Endothelial cell of umbilical vein (primary cell): Measurements from ENCODE around the gene TUBB4B. TPM values are rescaled to one million over a fixed set of nuclear protein-coding genes. Genes with fewer than 3 reads are reported as not detected.

ENCODE experiments used
- BruUV-seq: library from RNA; stranded (reverse); fragments of 400-500 nt; replicated peaks from 2 replicates; lab custom pipeline; 2021; lab: Mats Ljungman, UMichigan
- CTCF ChIA-PET: fragments of 300-600, 350-600 bp; sonication (Branson Sonifier 250); formaldehyde crosslinking; loops from one replicate; lab custom pipeline; 2021; ENCODE audit warnings: antibody characterized with exemption, inconsistent platforms; lab: Charles Lee
- POLR2A ChIA-PET: fragments of 300-600, 350-600 bp; sonication (Branson Sonifier 250); formaldehyde crosslinking; loops from one replicate; lab custom pipeline; 2021; ENCODE audit warnings: antibody characterized with exemption, inconsistent platforms; lab: Charles Lee
- DNase-seq: peaks from one replicate; pipeline ENCODE4 v3.0.0-alpha.2; 2011; ENCODE audit warnings: low read depth, low spot score
- FAIRE-seq: peaks from 2 replicates; lab custom pipeline; 2011; peaks lifted over from hg19 to GRCh38; lab: Jason Lieb, UNC
- H2AFZ ChIP-seq: 2 replicates; pipeline ENCODE4 v1.6.0; 2012; ENCODE audit warnings: low read depth, low read length, control low read depth, inconsistent platforms
- H3K27ac ChIP-seq: 2 replicates; pipeline ENCODE4 v1.5.1; 2011; ENCODE audit warnings: low read depth, mild to moderate bottlenecking, control low read depth, low read length, moderate library complexity; ENCODE audit not compliant: insufficient read depth
- H3K27me3 ChIP-seq, 2 experiments: 2 replicates each; pipeline versions ENCODE4 v1.6.0 to v1.6.1; 2011; ENCODE audit warnings: low read length in 2 of 2, mixed read lengths in 1 of 2; ENCODE audit not compliant: control insufficient read depth in 2 of 2, insufficient read depth in 2 of 2
- H3K36me3 ChIP-seq, 2 experiments: 2 replicates in 1 of 2; 3 replicates in 1 of 2; pipeline ENCODE4 v1.5.1; 2011; ENCODE audit warnings: low read length in 2 of 2, mild to moderate bottlenecking in 1 of 2, moderate library complexity in 1 of 2; ENCODE audit not compliant: control insufficient read depth in 2 of 2, insufficient read depth in 2 of 2; ENCODE audit errors: extremely low read depth in 1 of 2
- H3K4me1 ChIP-seq: 3 replicates; pipeline ENCODE4 v1.5.1; 2011; ENCODE audit warnings: mild to moderate bottlenecking, low read length; ENCODE audit not compliant: control insufficient read depth, insufficient read depth; ENCODE audit errors: extremely low read depth
- H3K4me2 ChIP-seq: 2 replicates; pipeline ENCODE4 v1.6.1; 2011; ENCODE audit warnings: low read length, control low read depth, mixed read lengths; ENCODE audit not compliant: insufficient read depth
- H3K4me3 ChIP-seq, 3 experiments: fragments of 200-600 bp in 1 of 3; sonication (generic), shearing (Covaris generic) in 1 of 3; replicated peaks in 1 of 3; 2 replicates each; pipeline ENCODE4 v1.5.1; 2011 to 2016; ENCODE audit warnings: control low read depth in 3 of 3, low read length in 3 of 3, mild to moderate bottlenecking in 2 of 3, inconsistent platforms in 1 of 3, low read depth in 1 of 3, moderate library complexity in 1 of 3; ENCODE audit not compliant: insufficient read depth in 1 of 3
- H3K79me2 ChIP-seq: 2 replicates; pipeline ENCODE4 v1.6.0; 2012; ENCODE audit warnings: low read length, inconsistent platforms; ENCODE audit not compliant: control insufficient read depth, insufficient read depth
- H3K9ac ChIP-seq: replicated peaks from 2 replicates; pipeline ENCODE3; 2011; ENCODE audit warnings: low read length, control low read depth; ENCODE audit not compliant: insufficient read depth; ENCODE audit errors: extremely low read depth
- H3K9me1 ChIP-seq: replicated peaks from 3 replicates; pipeline ENCODE4 v1.6.0; 2011; ENCODE audit warnings: mild to moderate bottlenecking, low read length; ENCODE audit not compliant: control insufficient read depth, insufficient read depth; ENCODE audit errors: extremely low read depth
- H3K9me3 ChIP-seq: replicated peaks from 2 replicates; pipeline ENCODE4 v1.5.1; 2012; ENCODE audit warnings: low read length, inconsistent platforms; ENCODE audit not compliant: control insufficient read depth, insufficient read depth
- H4K20me1 ChIP-seq: replicated peaks from 2 replicates; pipeline ENCODE3; 2011; ENCODE audit warnings: mild to moderate bottlenecking, low read length; ENCODE audit not compliant: control insufficient read depth, insufficient read depth; ENCODE audit errors: extremely low read depth
- CTCF ChIP-seq, 2 donors: IDR thresholded peaks; 1 replicate in 1 of 2; 2 replicates in 1 of 2; pipeline ENCODE4 v1.5.1; 2011; ENCODE audit warnings: low read length in 2 of 2, mild to moderate bottlenecking in 2 of 2, moderate library complexity in 2 of 2, control low read depth in 1 of 2, inconsistent platforms in 1 of 2, low read depth in 1 of 2; ENCODE audit not compliant: insufficient read depth in 1 of 2; ENCODE audit errors: extremely low read depth in 1 of 2
- EZH2 ChIP-seq: IDR thresholded peaks from 2 replicates; pipeline ENCODE4 v1.6.1; 2012; ENCODE audit warnings: borderline replicate concordance, low read depth, mild to moderate bottlenecking, moderate library complexity, low read length, inconsistent platforms; ENCODE audit not compliant: severe bottlenecking
- GATA2 ChIP-seq: IDR thresholded peaks from 2 replicates; pipeline ENCODE4 v1.7.0; 2011; ENCODE audit warnings: low read depth, mild to moderate bottlenecking, moderate library complexity, mixed read lengths, low read length; ENCODE audit not compliant: insufficient read length, insufficient read depth
- JUN ChIP-seq: IDR thresholded peaks from 2 replicates; pipeline ENCODE4 v1.6.1; 2011; ENCODE audit warnings: borderline replicate concordance, low read depth; ENCODE audit not compliant: insufficient read length, insufficient read depth
- MAX ChIP-seq: IDR thresholded peaks from 2 replicates; pipeline ENCODE4 v1.6.1; 2011; ENCODE audit not compliant: insufficient read depth, insufficient read length
- POLR2A ChIP-seq: IDR thresholded peaks from 2 replicates; pipeline ENCODE4 v1.6.1; 2012; ENCODE audit warnings: low read depth, mild to moderate bottlenecking, control low read depth, low read length
- POLR2AphosphoS5 ChIP-seq: IDR thresholded peaks from 2 replicates; pipeline ENCODE4 v1.6.1; 2012; ENCODE audit warnings: low read depth, mild to moderate bottlenecking, control low read depth, low read length, moderate library complexity; ENCODE audit not compliant: insufficient read depth
- dilution Hi-C: fragments of 300-500 bp; cut with MboI; formaldehyde crosslinking; loops from one replicate; pipeline ENCODE4 v1.15.0; 2019; ENCODE audit warnings: low sequenced_read_pairs; ENCODE audit not compliant: extremely low pct_ligation_motif_present
- intact Hi-C: fragments of 100-400 bp; cut with micrococcal nuclease; formaldehyde crosslinking; loops from one replicate; pipeline ENCODE4 v1.10.0; 2022
- polyA plus RNA-seq, 4 experiments: library from polyadenylated mRNA; depleted of rRNA in 3 of 4; stranded (reverse) in 3 of 4; unstranded in 1 of 4; fragments of >200 nt; gene quantifications; 2 replicates each; pipeline versions ENCODE4 v1.2.1 to v1.2.3, GENCODE V29; 2011 to 2012; ENCODE audit warnings: missing spikeins in 1 of 4
- total RNA-seq: library from RNA; stranded (reverse); gene quantifications from 2 replicates; pipeline ENCODE4 v1.2.3, GENCODE V29; 2021

The TUBB4B gene
- total and polyA plus RNA-seq, 2 donors (not counting 3 experiments of a cell fraction or from before 2014, with no cell fraction given) = 418 to 558 TPM

GRCh38 chr9:137269231-137269772 lies 28.2 kb downstream of the TUBB4B start:
- Histone ChIP-seq H3K79me2 (no peaks in the 10 kb centered on the region), H3K27me3 (no peaks in the 10 kb centered on the region), H3K9ac (no peak overlapping the region), H3K4me3 (no peak overlapping the region), H3K9me3 (no peaks in the 10 kb centered on the region), H4K20me1 (no peaks in the 10 kb centered on the region), H2AFZ (no peak overlapping the region), H3K9me1 (no peaks in the 10 kb centered on the region), H3K27ac (peak overlapping the region; percentile 47), H3K36me3 (peaks cover 0 to 35% of the 10 kb centered on the region in 2 experiments), H3K4me2 (no peak overlapping the region), H3K4me1 (peaks cover 22% of the 10 kb centered on the region)
- no TSS peak for BruUV-seq
- FAIRE-seq = peak; percentile 70
- intact Hi-C loops (loop anchor here (1.0 to 2.0 kb wide), 3 partner anchors 8 to 69 kb away; partner anchors contain the start of genes NELFB, TOR4A and TPRN), dilution Hi-C loops (no loop called here)
- peak; percentile 46 for DNase-seq
- CTCF ChIA-PET = interaction anchor here (0.9 to 1.3 kb wide), 3 partner anchors 15 to 33 kb away, joined by 3 to 9 read pairs (median 3); partner anchors contain the start of gene NELFB
- peak; percentile 68 for TF ChIP-seq MAX
- peak; percentile 4 for TF ChIP-seq POLR2AphosphoS5
- TF ChIP-seq POLR2A = no peak
- POLR2A ChIA-PET = interaction anchor here (0.8 to 1.4 kb wide), 2 partner anchors 27 to 29 kb away, joined by 5 to 7 read pairs; partner anchors contain the start of gene TUBB4B

- no peaks in the 10 kb centered on the region for H3K9me1 ChIP-seq
- no TSS peak for BruUV-seq
- DNase-seq (no peak), FAIRE-seq (no peak)
- H3K4me1 ChIP-seq = peaks cover 23% of the 10 kb centered on the region
- no peaks in the 10 kb centered on the region for H3K9me3 ChIP-seq
- no peak overlapping the region for H3K9ac ChIP-seq
- H3K4me3 ChIP-seq = no peak overlapping the region
- H3K4me2 ChIP-seq = no peak overlapping the region
- ChIA-PET CTCF (no interaction called here), POLR2A (no interaction called here)
- no peaks in the 10 kb centered on the region for H3K79me2 ChIP-seq
- no peaks in the 10 kb centered on the region for H3K27me3 ChIP-seq
- intact Hi-C loops (no loop called here), dilution Hi-C loops (no loop called here)
- H3K27ac ChIP-seq = no peak overlapping the region
- no peak overlapping the region for H2AFZ ChIP-seq
- TF ChIP-seq EZH2 (no peak), MAX (no peak), POLR2A (no peak), JUN (no peak), GATA2 (no peak), CTCF (IDR thresholded peaks at IDR 0.05; ENCODE audit: extremely low read depth in 1 of 2, insufficient read depth in 1 of 2, low read depth in 1 of 2, low read length in 2 of 2) (no peak)
- peaks cover 0 to 28% of the 10 kb centered on the region in 2 experiments for H3K36me3 ChIP-seq
- no peaks in the 10 kb centered on the region for H4K20me1 ChIP-seq
These were observed 30.0 kb downstream of the TUBB4B start for GRCh38 chr9:137270929-137271695.
